Measurements from ENCODE around the gene NUMBL.

The NUMBL gene

GRCh38 chr19:40642757-40643305 is 47.6 kb downstream of the NUMBL start:
- no peak for DNase-seq (ENCODE audit: low read depth, low spot score)
- no peaks in the 10 kb centered on the region for H3K36me3 ChIP-seq (ENCODE audit: insufficient read depth, insufficient read length, low read length)
- no peaks in the 10 kb centered on the region for H3K9me3 ChIP-seq (ENCODE audit: insufficient read depth, low read length)
- H3K27me3 ChIP-seq (ENCODE audit: insufficient read depth, insufficient read length): no peaks in the 10 kb centered on the region
- TF ChIP-seq YY1 (IDR thresholded peaks at IDR 0.05; ENCODE audit: insufficient read depth, insufficient read length) (no peak), SUZ12 (IDR thresholded peaks at IDR 0.05; ENCODE audit: extremely low read depth, insufficient read depth, insufficient read length) (no peak), ZNF274 (IDR thresholded peaks at IDR 0.05; ENCODE audit: low read depth, low read length) (no peak)
- peaks cover 3% of the 10 kb centered on the region for H3K4me1 ChIP-seq (ENCODE audit: insufficient read depth, insufficient read length)
- H3K4me3 ChIP-seq (ENCODE audit: insufficient read length, low read depth): no peak overlapping the region
- H3K9ac ChIP-seq (ENCODE audit: insufficient read length, low read depth): no peak overlapping the region

- Histone ChIP-seq H3K4me3 (ENCODE audit: insufficient read length, low read depth) (no peak overlapping the region), H3K27me3 (ENCODE audit: insufficient read depth, insufficient read length) (no peaks in the 10 kb centered on the region), H3K9ac (ENCODE audit: insufficient read length, low read depth) (no peak overlapping the region), H3K9me3 (ENCODE audit: insufficient read depth, low read length) (no peaks in the 10 kb centered on the region), H3K4me1 (ENCODE audit: insufficient read depth, insufficient read length) (peaks cover 3% of the 10 kb centered on the region), H3K36me3 (ENCODE audit: insufficient read depth, insufficient read length, low read length) (no peaks in the 10 kb centered on the region)
- no peak for DNase-seq (ENCODE audit: low read depth, low spot score)
- no peak for TF ChIP-seq ZNF274 (IDR thresholded peaks at IDR 0.05; ENCODE audit: low read depth, low read length)
- TF ChIP-seq SUZ12 (IDR thresholded peaks at IDR 0.05; ENCODE audit: extremely low read depth, insufficient read depth, insufficient read length): no peak
These were observed 48.3 kb downstream of the NUMBL start for GRCh38 chr19:40642051-40642706.

- Histone ChIP-seq H3K9ac (ENCODE audit: insufficient read length, low read depth) (no peak overlapping the region), H3K27me3 (ENCODE audit: insufficient read depth, insufficient read length) (peaks cover 2% of the 10 kb centered on the region), H3K4me1 (ENCODE audit: insufficient read depth, insufficient read length) (peaks cover 3% of the 10 kb centered on the region), H3K36me3 (ENCODE audit: insufficient read depth, insufficient read length, low read length) (no peaks in the 10 kb centered on the region), H3K9me3 (ENCODE audit: insufficient read depth, low read length) (no peaks in the 10 kb centered on the region), H3K4me3 (ENCODE audit: insufficient read length, low read depth) (no peak overlapping the region)
- DNase-seq (ENCODE audit: low read depth, low spot score): no peak
- TF ChIP-seq SUZ12 (IDR thresholded peaks at IDR 0.05; ENCODE audit: extremely low read depth, insufficient read depth, insufficient read length): no peak
- TF ChIP-seq ZNF274 (IDR thresholded peaks at IDR 0.05; ENCODE audit: low read depth, low read length): no peak
- no peak for TF ChIP-seq YY1 (IDR thresholded peaks at IDR 0.05; ENCODE audit: insufficient read depth, insufficient read length)
These were observed 49.2 kb downstream of the NUMBL start for GRCh38 chr19:40641281-40641680.

GRCh38 chr19:40640744-40641143 is 49.7 kb downstream of the NUMBL start:
- Histone ChIP-seq H3K9me3 (ENCODE audit: insufficient read depth, low read length) (no peaks in the 10 kb centered on the region), H3K36me3 (ENCODE audit: insufficient read depth, insufficient read length, low read length) (no peaks in the 10 kb centered on the region), H3K9ac (ENCODE audit: insufficient read length, low read depth) (no peak overlapping the region), H3K4me1 (ENCODE audit: insufficient read depth, insufficient read length) (peaks cover 3% of the 10 kb centered on the region), H3K27me3 (ENCODE audit: insufficient read depth, insufficient read length) (peaks cover 6% of the 10 kb centered on the region), H3K4me3 (ENCODE audit: insufficient read length, low read depth) (no peak overlapping the region)
- DNase-seq (ENCODE audit: low read depth, low spot score): no peak
- TF ChIP-seq YY1 (IDR thresholded peaks at IDR 0.05; ENCODE audit: insufficient read depth, insufficient read length) (no peak), SUZ12 (IDR thresholded peaks at IDR 0.05; ENCODE audit: extremely low read depth, insufficient read depth, insufficient read length) (no peak), ZNF274 (IDR thresholded peaks at IDR 0.05; ENCODE audit: low read depth, low read length) (no peak)

GRCh38 chr19:40639638-40639982 is 50.8 kb downstream of the NUMBL start:
- Histone ChIP-seq H3K9me3 (ENCODE audit: insufficient read depth, low read length) (no peaks in the 10 kb centered on the region), H3K4me1 (ENCODE audit: insufficient read depth, insufficient read length) (peaks cover 3% of the 10 kb centered on the region), H3K36me3 (ENCODE audit: insufficient read depth, insufficient read length, low read length) (no peaks in the 10 kb centered on the region), H3K9ac (ENCODE audit: insufficient read length, low read depth) (no peak overlapping the region), H3K4me3 (ENCODE audit: insufficient read length, low read depth) (no peak overlapping the region), H3K27me3 (ENCODE audit: insufficient read depth, insufficient read length) (peaks cover 15% of the 10 kb centered on the region)
- TF ChIP-seq YY1 (IDR thresholded peaks at IDR 0.05; ENCODE audit: insufficient read depth, insufficient read length) (no peak), ZNF274 (IDR thresholded peaks at IDR 0.05; ENCODE audit: low read depth, low read length) (no peak), SUZ12 (IDR thresholded peaks at IDR 0.05; ENCODE audit: extremely low read depth, insufficient read depth, insufficient read length) (no peak)
- DNase-seq (ENCODE audit: low read depth, low spot score): no peak

GRCh38 chr19:40638327-40638726 is 52.1 kb downstream of the NUMBL start:
- TF ChIP-seq SUZ12 (IDR thresholded peaks at IDR 0.05; ENCODE audit: extremely low read depth, insufficient read depth, insufficient read length) (no peak), ZNF274 (IDR thresholded peaks at IDR 0.05; ENCODE audit: low read depth, low read length) (no peak), YY1 (IDR thresholded peaks at IDR 0.05; ENCODE audit: insufficient read depth, insufficient read length) (no peak)
- Histone ChIP-seq H3K4me3 (ENCODE audit: insufficient read length, low read depth) (no peak overlapping the region), H3K36me3 (ENCODE audit: insufficient read depth, insufficient read length, low read length) (no peaks in the 10 kb centered on the region), H3K4me1 (ENCODE audit: insufficient read depth, insufficient read length) (peaks cover 3% of the 10 kb centered on the region), H3K9ac (ENCODE audit: insufficient read length, low read depth) (no peak overlapping the region), H3K9me3 (ENCODE audit: insufficient read depth, low read length) (no peaks in the 10 kb centered on the region), H3K27me3 (ENCODE audit: insufficient read depth, insufficient read length) (peaks cover 21% of the 10 kb centered on the region)
- DNase-seq (ENCODE audit: low read depth, low spot score): no peak

- Histone ChIP-seq H3K4me1 (ENCODE audit: insufficient read depth, insufficient read length) (peaks cover 2% of the 10 kb centered on the region), H3K27me3 (ENCODE audit: insufficient read depth, insufficient read length) (peaks cover 21% of the 10 kb centered on the region), H3K9me3 (ENCODE audit: insufficient read depth, low read length) (no peaks in the 10 kb centered on the region), H3K4me3 (ENCODE audit: insufficient read length, low read depth) (no peak overlapping the region), H3K36me3 (ENCODE audit: insufficient read depth, insufficient read length, low read length) (peaks cover 8% of the 10 kb centered on the region), H3K9ac (ENCODE audit: insufficient read length, low read depth) (no peak overlapping the region)
- no peak for TF ChIP-seq ZNF274 (IDR thresholded peaks at IDR 0.05; ENCODE audit: low read depth, low read length)
- no peak for TF ChIP-seq YY1 (IDR thresholded peaks at IDR 0.05; ENCODE audit: insufficient read depth, insufficient read length)
- TF ChIP-seq SUZ12 (IDR thresholded peaks at IDR 0.05; ENCODE audit: extremely low read depth, insufficient read depth, insufficient read length): no peak
- DNase-seq (ENCODE audit: low read depth, low spot score): no peak
These were observed 57.2 kb downstream of the NUMBL start for GRCh38 chr19:40633207-40633606.

Measured in NT2/D1 (cell line).